PC-3 (cell line): ENCODE data around the gene SIRPG. TPM values are rescaled to one million over a fixed set of nuclear protein-coding genes. Genes with fewer than 3 reads are reported as not detected.

Source experiments
- ATAC-seq: fragments of 200-7000 bp; cut with Tn5 transposase; 2 replicates; pipeline ENCODE4 v1.9.1; 2020; ENCODE audit warnings: mild to moderate bottlenecking, moderate library complexity
- BruUV-seq: library from RNA; stranded (reverse); fragments of 400-500 nt; replicated peaks from 2 replicates; lab custom pipeline; 2021; lab: Mats Ljungman, UMichigan
- CTCF ChIA-PET: fragments of 300-600 bp; sonication (Branson Sonifier 250); formaldehyde crosslinking; loops from one replicate; lab custom pipeline; 2022; ENCODE audit warnings: antibody characterized with exemption; lab: Charles Lee
- POLR2A ChIA-PET: fragments of 300-600 bp; sonication (Branson Sonifier 250); formaldehyde crosslinking; loops from one replicate; lab custom pipeline; 2022; ENCODE audit warnings: antibody characterized with exemption; ENCODE audit not compliant: unreplicated experiment; lab: Charles Lee
- DNase-seq: peaks from one replicate; pipeline ENCODE4 v3.0.0-alpha.2; 2015
- H2AFZ ChIP-seq: fragments of 300-600 bp; sonication (generic); 2 replicates; pipeline ENCODE4 v1.6.0; 2016; ENCODE audit warnings: antibody characterized with exemption, low read length
- H3F3A ChIP-seq: fragments of 300-600 bp; sonication (generic); one replicate; pipeline ENCODE4 v1.6.0; 2017; ENCODE audit warnings: antibody characterized with exemption, low read length, control low read depth, mild to moderate bottlenecking; ENCODE audit not compliant: unreplicated experiment
- H3K27ac ChIP-seq: fragments of 300-600 bp; sonication (generic); 2 replicates; pipeline ENCODE4 v1.5.1; 2016; ENCODE audit warnings: mild to moderate bottlenecking, low read length
- H3K27me3 ChIP-seq: fragments of 300-600 bp; sonication (generic); 2 replicates; pipeline ENCODE4 v1.6.1; 2016; ENCODE audit warnings: low read length, mixed read lengths
- H3K36me3 ChIP-seq: fragments of 300-600 bp; sonication (generic); 2 replicates; pipeline ENCODE4 v1.6.1; 2016; ENCODE audit warnings: low read depth, mixed run types, low read length, mixed read lengths
- H3K4me1 ChIP-seq: fragments of 300-600 bp; sonication (generic); 2 replicates; pipeline ENCODE4 v1.5.1; 2016; ENCODE audit warnings: low read length; ENCODE audit not compliant: insufficient read depth
- H3K4me2 ChIP-seq: fragments of 300-600 bp; sonication (generic); 2 replicates; pipeline ENCODE4 v1.6.0; 2016; ENCODE audit warnings: low read length
- H3K4me3 ChIP-seq: fragments of 300-600 bp; sonication (generic); 2 replicates; pipeline ENCODE4 v1.5.1; 2016; ENCODE audit warnings: mild to moderate bottlenecking, low read length, mixed read lengths
- H3K79me2 ChIP-seq: fragments of 300-600 bp; sonication (generic); 2 replicates; pipeline ENCODE4 v1.6.1; 2017; ENCODE audit warnings: low read length, mixed read lengths
- H3K9ac ChIP-seq: fragments of 300-600 bp; sonication (generic); 2 replicates; pipeline ENCODE4 v1.6.0; 2016; ENCODE audit warnings: mild to moderate bottlenecking, low read length
- H3K9me2 ChIP-seq: fragments of 300-600 bp; sonication (generic); replicated peaks from 2 replicates; pipeline ENCODE4 v1.6.1; 2016; ENCODE audit warnings: mixed run types, low read length, mixed read lengths
- H3K9me3 ChIP-seq: fragments of 300-600 bp; sonication (generic); 2 replicates; pipeline ENCODE4 v1.6.1; 2016; ENCODE audit warnings: low read length, mixed read lengths
- H4K20me1 ChIP-seq: fragments of 300-600 bp; sonication (generic); 2 replicates; pipeline ENCODE4 v1.6.1; 2016; ENCODE audit warnings: low read length, mixed read lengths
- CTCF ChIP-seq: fragments of 300-600 bp; sonication (generic); conservative IDR thresholded peaks from 2 replicates; pipeline ENCODE4 v1.5.1; 2017; ENCODE audit warnings: antibody characterized with exemption, low read depth, mild to moderate bottlenecking, low read length
- EZH2 ChIP-seq: fragments of 300-600 bp; sonication (generic); IDR thresholded peaks from one replicate; pipeline ENCODE4 v1.6.1; 2017; ENCODE audit warnings: antibody characterized with exemption, mild to moderate bottlenecking, low read length; ENCODE audit not compliant: unreplicated experiment
- EZH2phosphoT487 ChIP-seq: fragments of 300-600 bp; sonication (generic); IDR thresholded peaks from 2 replicates; pipeline ENCODE4 v1.6.1; 2018; ENCODE audit warnings: mild to moderate bottlenecking, antibody characterized with exemption, low read length, borderline replicate concordance
- intact Hi-C: fragments of 100-400 bp; cut with micrococcal nuclease; formaldehyde crosslinking; loops from 2 replicates; pipeline ENCODE4 v1.9.0; 2023
- total RNA-seq: library from RNA; depleted of rRNA; stranded (reverse); fragments of >200 nt; gene quantifications from 2 replicates; pipeline ENCODE4 v1.2.3, GENCODE V29; 2014

Gene SIRPG
- total RNA-seq, 1 experiment from 2014 or later: not detected

- no peak overlapping the region for H3K27ac ChIP-seq
- no peaks in the 10 kb centered on the region for H3K4me1 ChIP-seq
- H3K27me3 ChIP-seq: no peaks in the 10 kb centered on the region
- no peak overlapping the region for H2AFZ ChIP-seq
- intact Hi-C loops: no loop called here
- TF ChIP-seq EZH2phosphoT487: no peak
- TF ChIP-seq EZH2: no peak
- no peak for TF ChIP-seq CTCF
- no peak overlapping the region for H3K4me3 ChIP-seq
- no peak for DNase-seq
- no peaks in the 10 kb centered on the region for H3K36me3 ChIP-seq
- no peaks in the 10 kb centered on the region for H3F3A ChIP-seq
- no peaks in the 10 kb centered on the region for H4K20me1 ChIP-seq
- POLR2A ChIA-PET: no interaction called here
- CTCF ChIA-PET: no interaction called here
- H3K9me3 ChIP-seq: no peaks in the 10 kb centered on the region
- no TSS peak for BruUV-seq
- H3K9ac ChIP-seq: no peak overlapping the region
- no peaks in the 10 kb centered on the region for H3K79me2 ChIP-seq
- no peak overlapping the region for H3K4me2 ChIP-seq
- H3K9me2 ChIP-seq: no peaks in the 10 kb centered on the region
- no peak for ATAC-seq
Measured at GRCh38 chr20:1672728-1673127, 15.1 kb upstream of the SIRPG start.

- H2AFZ ChIP-seq: no peak overlapping the region
- TF ChIP-seq CTCF: no peak
- TF ChIP-seq EZH2phosphoT487: no peak
- TF ChIP-seq EZH2: no peak
- DNase-seq (no peak), ATAC-seq (no peak)
- ChIA-PET POLR2A (interaction anchor here (0.6 kb wide), 1 partner anchor 22 kb away, joined by 3 read pairs; no protein-coding TSS in a partner anchor), CTCF (no interaction called here)
- no TSS peak for BruUV-seq
- H3K27ac ChIP-seq: no peak overlapping the region
- no peaks in the 10 kb centered on the region for H3K79me2 ChIP-seq
- H3K27me3 ChIP-seq: no peaks in the 10 kb centered on the region
- H3K9me2 ChIP-seq: no peaks in the 10 kb centered on the region
- H3K4me3 ChIP-seq: no peak overlapping the region
- no peak overlapping the region for H3K9ac ChIP-seq
- no peaks in the 10 kb centered on the region for H4K20me1 ChIP-seq
- no peaks in the 10 kb centered on the region for H3K9me3 ChIP-seq
- H3F3A ChIP-seq: no peaks in the 10 kb centered on the region
- intact Hi-C loops: no loop called here
- no peak overlapping the region for H3K4me2 ChIP-seq
- no peaks in the 10 kb centered on the region for H3K4me1 ChIP-seq
- H3K36me3 ChIP-seq: no peaks in the 10 kb centered on the region
Measured at GRCh38 chr20:1671891-1672669, 14.5 kb upstream of the SIRPG start.

GRCh38 chr20:1669304-1669703, 11.7 kb upstream of the SIRPG start:
- intact Hi-C loops: no loop called here
- ATAC-seq (peak; percentile 55), DNase-seq (no peak)
- Histone ChIP-seq H3K4me2 (no peak overlapping the region), H3F3A (no peaks in the 10 kb centered on the region), H3K27me3 (no peaks in the 10 kb centered on the region), H3K9ac (no peak overlapping the region), H3K79me2 (no peaks in the 10 kb centered on the region), H3K4me1 (no peaks in the 10 kb centered on the region), H3K27ac (no peak overlapping the region), H2AFZ (peak overlapping the region; percentile 9; the same call in 1 of the 2 replicates), H4K20me1 (no peaks in the 10 kb centered on the region), H3K36me3 (no peaks in the 10 kb centered on the region), H3K9me3 (no peaks in the 10 kb centered on the region), H3K9me2 (no peaks in the 10 kb centered on the region), H3K4me3 (no peak overlapping the region)
- BruUV-seq: no TSS peak
- ChIA-PET POLR2A (no interaction called here), CTCF (no interaction called here)
- TF ChIP-seq EZH2phosphoT487 (no peak), CTCF (no peak; the same call in 1 of the 2 replicates), EZH2 (no peak)
